Posterior vena cava (tissue), 2 donors: ENCODE results near the gene ZNF625. TPM values are rescaled to one million over a fixed set of nuclear protein-coding genes. Genes with fewer than 3 reads are reported as not detected.
"Not testable (repeated sequence)": the region's sequence is repeated elsewhere in the genome, so short reads cannot be mapped to it uniquely, and the experiment has no call there.

Experiments used
- DNase-seq: peaks from one replicate; pipeline ENCODE4 v3.0.0-alpha.2; 2020; ENCODE audit warnings: low spot score
- intact Hi-C, 2 donors: fragments of 100-400 bp; cut with DNase I; formaldehyde crosslinking; loops; one replicate each; pipeline versions ENCODE4 v1.14.1 to v1.14.2; 2022 to 2023
- total RNA-seq, 2 donors: library from RNA; stranded (reverse); fragmentation: NEBNext Ultra II Directional; extraction: Animal tissue kit (Norgen Biotek cat#: 25700); gene quantifications; one replicate each; pipeline ENCODE4 v1.2.1, GENCODE V29; 2021
- donor health status: DM: yes; HTN: yes; CAD: no.
- donor health status: DM: yes; HTN: yes; CAD: no.

Gene ZNF625
- total RNA-seq, 2 donors from 2014 or later, result 6.0 to 8.7 TPM

DNA sequence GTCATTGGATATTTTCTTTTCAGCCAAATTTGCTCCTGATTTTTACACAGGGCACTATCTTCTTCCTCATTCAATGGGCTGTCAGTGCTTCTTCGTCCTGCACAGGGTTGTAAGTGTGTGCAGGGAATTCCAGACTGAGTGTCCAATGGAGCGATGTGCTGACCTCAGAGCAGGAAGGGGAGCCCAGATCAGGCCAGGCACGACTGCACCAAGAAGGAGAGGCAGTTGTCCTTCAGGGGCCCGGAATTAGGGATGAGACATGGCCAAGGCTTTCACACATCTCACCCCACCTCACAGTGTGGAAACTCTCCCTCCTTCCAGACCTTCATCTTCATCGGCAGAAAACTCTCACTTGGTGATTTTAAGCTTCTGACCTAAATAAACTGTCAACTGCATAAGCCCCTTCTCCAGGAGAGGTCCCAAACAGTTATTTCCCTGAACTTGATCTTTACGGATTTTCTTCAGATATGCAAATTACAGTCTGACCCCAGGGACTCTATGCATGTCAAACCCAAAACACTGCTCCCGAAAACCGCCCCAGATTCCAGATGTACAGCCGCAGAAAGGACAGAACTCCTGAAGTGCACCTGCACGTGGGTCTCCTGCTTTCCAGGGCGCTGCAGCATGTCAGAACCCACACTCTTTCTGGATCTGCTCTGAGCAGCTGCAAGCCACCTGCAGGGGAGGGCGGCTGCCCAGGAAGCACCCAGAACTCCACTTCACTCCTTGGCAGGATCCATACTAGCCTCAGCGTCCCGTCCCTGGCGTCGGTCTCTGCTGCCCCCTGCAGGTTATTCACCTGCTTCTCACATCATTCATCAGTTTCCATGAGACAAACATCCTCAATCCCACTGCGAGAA, 15.8 kb downstream of the ZNF625 start:
- intact Hi-C loops, result loop anchor here (2.0 to 5.0 kb wide), 3 partner anchors 78 to 178 kb away; partner anchors contain the start of gene ZNF844 (in 1 of the 2)
- DNase-seq, result peak; percentile 97

DNA sequence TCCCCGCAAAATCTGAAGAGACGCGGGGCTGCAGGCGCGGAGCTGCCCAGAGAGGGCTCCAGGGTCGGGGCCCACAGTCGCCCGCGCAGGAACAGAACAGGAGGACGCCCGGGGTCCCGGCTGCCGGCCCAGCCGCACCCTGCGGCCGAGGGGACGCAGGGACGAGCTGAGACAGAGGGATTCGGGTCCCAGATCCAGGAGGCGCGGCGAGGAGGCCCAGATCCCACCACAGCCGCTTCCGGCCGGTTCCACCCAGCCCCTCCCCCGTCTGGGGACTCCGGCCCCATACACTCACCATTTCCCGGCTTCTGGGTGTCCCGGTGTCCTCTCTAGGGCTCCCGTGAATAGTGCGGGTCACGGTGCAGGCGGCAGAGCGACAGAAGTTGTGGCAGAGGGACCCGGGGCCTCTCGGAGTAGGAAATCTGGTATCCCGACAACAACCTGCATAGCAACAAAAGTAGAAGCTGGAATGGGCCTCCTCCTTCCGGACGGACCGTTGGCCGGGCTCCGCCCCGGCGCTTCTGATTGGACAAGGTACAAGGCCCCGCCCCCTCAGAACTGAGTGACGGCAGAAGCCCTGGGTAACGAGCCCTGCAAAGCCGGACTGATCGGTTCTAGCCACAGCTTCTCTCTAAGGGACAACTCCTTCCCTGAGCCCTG, 16.5 kb downstream of the ZNF625 start, which contains the start of gene ZNF20:
ZNF20 (minus strand) TSS at position 466 of the 660 bp plus-strand sequence; CDS start at position 298, 168 bp downstream.
- intact Hi-C loops, result loop anchor here (2.0 to 5.0 kb wide), 3 partner anchors 78 to 178 kb away; partner anchors contain the start of gene ZNF844 (in 1 of the 2)
- DNase-seq, result peak; percentile 99

DNA sequence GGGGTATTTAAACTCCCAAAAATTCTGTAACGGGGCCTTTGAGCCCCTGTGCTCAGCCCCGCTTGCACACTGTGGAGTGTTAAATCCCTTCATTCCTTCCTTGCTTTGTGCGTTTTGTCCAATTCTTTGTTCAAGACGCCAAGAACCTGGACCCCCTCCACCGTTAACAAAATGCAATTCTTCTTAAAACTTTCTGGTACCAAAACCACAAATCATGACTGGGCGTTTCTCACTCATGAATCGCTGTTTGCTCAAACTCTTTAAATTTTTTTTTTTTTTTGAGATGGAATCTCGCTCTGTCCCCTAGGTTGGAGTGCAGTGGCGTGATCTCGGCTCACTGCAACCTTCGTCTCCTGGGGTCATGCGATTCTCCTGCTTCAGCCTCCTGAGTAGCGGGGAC, 17.3 kb downstream of the ZNF625 start:
- intact Hi-C loops, result no loop called here
- DNase-seq, result no peak

DNA sequence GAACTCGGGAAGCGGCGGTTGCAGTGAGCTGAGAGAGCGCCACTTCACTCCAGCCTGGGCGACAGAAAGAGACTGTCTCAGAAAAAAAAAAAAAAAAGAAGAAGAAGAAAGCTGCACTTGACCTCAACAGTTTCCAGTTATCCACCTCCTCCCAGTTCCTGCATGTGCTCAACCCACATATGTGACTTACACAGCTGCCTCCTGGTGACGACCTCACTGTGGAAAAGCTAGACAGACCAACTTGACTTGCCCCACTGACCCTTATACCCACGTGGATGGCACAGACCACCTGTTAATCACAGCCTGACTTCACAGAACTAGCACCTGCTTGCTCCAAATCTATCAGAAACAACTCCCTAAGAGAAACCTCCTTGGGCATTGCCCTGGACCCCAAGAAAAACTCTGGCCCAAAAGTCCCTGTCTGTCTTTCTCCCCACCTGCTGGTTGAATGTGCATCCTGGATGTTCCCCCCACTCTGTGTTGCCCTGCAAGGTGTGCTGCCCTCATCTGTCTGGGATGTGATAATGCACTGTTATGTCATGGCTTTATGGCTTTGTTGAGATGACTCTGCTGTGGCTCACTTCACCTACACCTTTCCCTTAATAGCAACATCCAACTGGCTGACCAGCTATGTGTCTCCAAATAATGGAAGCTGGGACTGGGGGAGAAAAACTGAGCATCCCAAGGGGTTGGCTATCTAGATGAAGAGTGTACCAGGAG, 19.2 kb downstream of the ZNF625 start:
- no peak for DNase-seq
- intact Hi-C loops, result no loop called here

DNA sequence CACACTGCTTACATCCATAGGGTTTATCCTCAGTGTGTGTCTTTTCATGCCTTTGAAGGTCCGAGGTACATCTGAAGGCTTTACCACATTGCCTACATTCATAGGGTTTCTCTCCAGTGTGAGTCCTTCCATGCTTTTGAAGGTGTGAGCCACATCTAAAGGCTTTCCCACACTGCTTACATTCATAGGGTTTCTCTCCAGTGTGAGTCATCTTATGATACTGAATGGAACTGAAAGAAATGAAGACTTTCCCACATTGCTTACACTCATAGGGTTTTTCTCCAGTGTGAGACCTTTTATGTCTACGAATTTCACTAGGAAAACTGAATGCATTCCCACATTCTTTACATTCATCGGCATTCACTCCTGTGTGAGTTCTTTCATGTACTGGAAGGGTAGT, 23.5 kb downstream of the ZNF625 start:
- intact Hi-C loops, result loop anchor here in 1 of 2 donors (5.0 kb wide), 1 partner anchor 61 kb away; no protein-coding TSS in a partner anchor
- DNase-seq, result no peak

DNA sequence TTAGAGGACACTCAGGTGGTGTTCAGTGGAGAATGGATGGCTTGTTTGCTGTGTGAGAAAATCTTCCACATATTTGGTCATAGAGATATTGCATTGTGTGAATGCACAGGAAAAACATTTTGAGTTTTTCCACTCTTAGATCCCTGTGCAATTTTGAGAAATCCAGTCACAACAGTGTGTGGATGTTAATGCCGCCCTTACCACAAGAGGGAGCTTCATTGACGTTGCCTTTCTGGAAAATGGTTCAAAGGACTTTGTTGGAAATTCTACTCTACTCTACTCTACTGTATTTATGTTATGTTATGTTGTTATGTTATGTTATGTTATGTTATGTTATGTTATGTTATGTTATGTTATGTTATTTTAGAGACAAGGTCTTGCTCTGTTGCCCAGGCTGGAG, 29.8 kb downstream of the ZNF625 start:
- DNase-seq, result no peak
- intact Hi-C loops, result no loop called here

DNA sequence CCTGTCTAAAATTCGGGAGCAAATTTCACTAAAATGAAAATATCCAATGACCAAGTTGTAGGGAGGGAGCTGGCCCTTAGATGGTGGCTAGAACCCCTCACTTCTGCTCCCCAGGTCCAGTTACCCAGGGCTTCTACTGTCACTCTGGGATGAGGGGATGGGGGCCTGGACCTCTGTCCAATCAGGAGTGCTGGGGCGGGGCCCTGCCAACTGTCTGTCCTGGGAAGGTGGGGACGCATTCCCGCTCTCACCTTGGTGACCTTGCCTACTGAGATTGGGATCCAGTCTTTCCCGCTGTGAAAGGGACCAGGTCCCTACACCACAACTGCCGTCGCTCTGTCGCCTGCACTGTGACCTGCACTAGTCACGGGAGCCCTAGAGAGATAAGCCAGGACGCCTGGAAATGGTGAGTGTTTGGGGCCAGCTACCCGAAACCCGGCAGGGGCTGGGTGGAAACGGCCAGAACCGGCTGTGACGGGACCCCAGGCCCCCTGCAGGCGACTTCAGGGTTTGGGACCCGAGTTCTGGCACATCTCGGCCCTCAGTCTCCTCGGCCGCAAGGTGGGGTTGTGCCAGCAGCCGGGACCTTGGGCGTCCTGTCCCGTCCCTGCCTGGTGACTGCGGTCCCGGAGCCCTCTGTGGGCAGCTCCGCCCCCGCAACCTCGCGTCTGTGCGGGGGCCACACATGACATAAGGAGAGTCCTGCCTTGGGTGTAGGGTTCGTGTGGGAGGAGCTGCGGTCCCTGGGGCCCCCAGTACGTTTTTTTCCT, 39.1 kb downstream of the ZNF625 start:
- DNase-seq, result no peak
- intact Hi-C loops, result no loop called here

DNA sequence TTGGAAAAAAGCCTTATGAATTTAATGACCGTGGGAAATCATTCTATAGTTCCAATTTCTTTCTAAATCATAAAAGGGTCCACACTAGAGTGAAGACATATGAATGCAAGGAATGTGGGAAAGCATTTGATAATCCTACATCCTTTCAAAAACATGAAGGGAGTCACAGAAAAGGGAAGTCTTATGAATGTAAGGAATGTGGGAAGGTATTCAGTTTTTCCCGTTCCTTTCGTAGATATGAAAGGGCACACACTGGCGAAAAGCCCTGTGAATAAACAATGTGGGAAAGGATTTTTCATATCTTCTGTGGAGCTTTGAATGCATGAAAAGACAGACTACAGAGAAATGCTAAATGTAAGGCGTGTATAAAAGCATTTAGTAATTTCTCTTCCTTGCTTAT, 43.4 kb downstream of the ZNF625 start:
- DNase-seq, result no peak
- intact Hi-C loops, result no loop called here

DNA sequence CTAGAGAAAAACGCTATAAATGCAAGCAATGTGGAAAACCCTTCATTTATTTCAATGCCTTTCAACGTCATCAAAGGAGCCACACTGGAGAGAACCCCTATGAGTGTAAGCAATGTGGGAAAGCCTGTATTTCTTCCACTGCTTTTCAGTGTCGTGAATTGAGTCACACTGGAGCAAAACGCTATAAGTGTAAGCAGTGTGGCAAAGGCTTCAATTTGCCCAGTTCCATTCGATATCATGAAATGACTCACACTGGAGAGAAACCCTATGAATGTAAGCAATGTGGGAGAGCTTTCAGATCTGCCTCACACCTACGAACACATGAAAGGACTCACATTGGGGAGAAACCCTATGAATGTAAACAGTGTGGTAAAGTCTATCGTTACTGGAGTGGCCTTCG, 43.8 kb downstream of the ZNF625 start:
- intact Hi-C loops, result no loop called here
- no peak for DNase-seq

DNA sequence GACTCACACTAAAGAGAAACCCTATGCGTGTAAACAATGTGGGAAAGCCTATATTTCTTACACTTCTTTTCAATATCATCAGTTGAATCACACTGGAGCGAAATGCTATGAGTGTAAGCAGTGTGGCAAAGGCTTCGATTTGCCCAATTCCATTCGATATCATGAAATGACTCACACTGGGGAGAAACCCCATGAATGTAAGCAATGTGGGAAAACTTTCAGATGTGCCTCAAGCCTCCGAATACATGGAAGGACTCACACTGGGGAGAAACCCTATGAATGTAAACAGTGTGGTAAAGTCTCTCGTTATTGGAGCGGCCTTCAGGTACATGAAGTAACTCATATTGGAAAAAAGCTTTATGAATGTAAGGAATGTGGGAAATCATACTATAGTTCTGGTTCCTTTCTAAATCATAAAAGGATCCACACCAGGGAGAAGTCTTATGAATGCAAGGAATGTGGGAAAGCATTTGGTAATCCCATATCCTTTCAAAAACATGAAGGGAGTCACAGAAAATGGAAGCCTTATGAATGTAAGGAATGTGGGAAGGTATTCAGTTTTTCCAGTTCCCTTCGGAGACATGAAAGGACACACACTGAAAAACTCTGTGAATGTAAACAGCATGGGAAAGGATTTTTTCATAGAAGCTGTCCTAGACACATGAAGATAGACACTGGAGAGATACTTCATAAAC, 44.4 kb downstream of the ZNF625 start:
- intact Hi-C loops, result no loop called here
- no peak for DNase-seq

DNA sequence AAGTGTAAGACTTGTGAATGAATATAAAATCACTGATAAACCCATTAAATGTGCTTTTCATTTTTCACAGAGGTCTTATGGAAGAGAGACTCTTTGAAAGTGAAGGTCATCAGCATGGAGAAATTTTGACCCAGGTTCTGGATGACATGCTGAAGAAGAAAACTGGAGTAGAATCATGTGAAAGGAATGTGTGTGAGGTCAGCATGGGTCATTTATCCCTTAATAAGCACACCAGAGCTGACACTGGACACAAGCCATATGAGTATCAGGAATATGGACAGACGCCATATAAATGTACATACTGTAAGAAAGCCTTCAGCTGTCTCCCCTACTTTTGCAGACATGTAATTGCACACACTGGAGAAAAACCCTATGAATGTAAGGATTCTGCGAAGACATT, 45.4 kb downstream of the ZNF625 start:
- no peak for DNase-seq
- intact Hi-C loops, result no loop called here

DNA sequence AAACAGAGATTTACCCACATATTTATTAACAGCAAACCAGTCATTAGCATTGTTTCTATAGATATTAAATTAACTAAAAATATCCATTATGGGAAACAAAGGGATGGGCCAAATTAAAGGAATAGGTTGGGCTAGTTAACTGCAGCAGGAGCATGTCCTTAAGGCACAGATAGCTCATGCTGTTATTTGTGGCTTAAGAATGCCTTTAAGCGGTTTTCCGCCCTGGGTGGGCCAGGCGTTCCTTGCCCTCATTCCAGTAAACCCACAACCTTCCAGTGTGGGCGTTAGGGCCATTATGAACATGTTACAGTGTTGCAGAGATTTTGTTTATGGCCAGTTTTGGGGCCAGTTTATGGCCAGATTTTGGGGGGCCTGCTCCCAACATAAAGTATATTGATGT, 52.6 kb downstream of the ZNF625 start:
- DNase-seq, intact Hi-C loops: not testable (repeated sequence)

DNA sequence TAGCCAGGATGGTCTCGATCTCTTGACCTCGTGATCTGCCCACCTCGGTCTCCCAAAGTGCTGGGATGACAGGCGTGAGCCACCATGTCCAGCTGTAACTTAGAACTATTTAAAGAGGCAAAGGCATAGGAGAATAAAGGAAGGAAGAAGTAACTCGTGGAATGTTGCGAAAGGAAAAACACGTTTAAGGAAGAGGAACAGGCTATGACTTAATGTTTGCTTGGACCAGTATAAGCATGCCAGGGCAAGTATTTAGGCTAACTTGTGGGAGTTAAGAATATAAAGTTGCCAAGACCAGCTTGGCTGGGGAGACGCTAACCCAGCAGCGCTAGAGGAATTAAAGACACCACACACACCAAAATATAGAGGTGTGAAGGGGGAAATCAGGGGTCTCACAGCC, 58.5 kb downstream of the ZNF625 start:
- DNase-seq, result no peak
- intact Hi-C loops, result no loop called here

DNA sequence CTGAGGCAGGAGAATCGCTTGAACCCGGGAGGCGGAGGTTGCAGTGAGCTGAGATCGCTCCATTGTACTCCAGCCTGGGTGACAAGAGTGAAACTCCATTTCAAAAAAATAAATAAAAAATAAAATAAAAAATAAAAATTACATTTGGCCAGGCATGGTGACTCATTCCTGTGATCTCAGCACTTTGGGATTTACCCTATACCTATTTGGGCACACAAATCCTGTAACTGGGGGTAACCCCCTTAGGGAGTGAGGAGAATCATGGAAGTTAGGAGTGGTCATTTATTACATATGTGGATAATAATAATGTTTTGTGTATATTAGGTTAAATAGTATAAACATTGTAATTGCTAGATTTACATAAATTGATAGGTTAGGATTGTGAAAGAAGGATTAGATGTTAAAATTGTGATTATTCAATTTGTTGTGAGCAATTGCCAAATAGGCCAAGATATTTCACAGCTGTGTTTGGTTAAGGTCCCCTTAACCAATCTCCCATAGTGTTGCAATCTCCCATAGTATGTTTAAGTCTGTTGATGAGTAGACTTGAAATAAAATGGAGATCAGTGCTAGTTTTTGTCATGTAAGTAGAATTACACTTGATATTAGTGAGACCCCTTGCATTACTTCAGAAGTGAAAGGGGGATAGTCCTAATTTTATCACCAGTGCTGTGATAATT, 61.3 kb downstream of the ZNF625 start:
- DNase-seq, result no peak
- intact Hi-C loops, result no loop called here
